Activated gamma-delta T cell treated with Interleukin-2 at 50 U/mL for 16 hours (primary cell): ENCODE results near the gene JAG1.
"Not testable (repeated sequence)": the region's sequence is repeated elsewhere in the genome, so short reads cannot be mapped to it uniquely, and the experiment has no call there.

ENCODE experiments used
- DNase-seq: peaks from one replicate; pipeline ENCODE4 v3.0.0-alpha.2; 2020

Gene JAG1

DNA sequence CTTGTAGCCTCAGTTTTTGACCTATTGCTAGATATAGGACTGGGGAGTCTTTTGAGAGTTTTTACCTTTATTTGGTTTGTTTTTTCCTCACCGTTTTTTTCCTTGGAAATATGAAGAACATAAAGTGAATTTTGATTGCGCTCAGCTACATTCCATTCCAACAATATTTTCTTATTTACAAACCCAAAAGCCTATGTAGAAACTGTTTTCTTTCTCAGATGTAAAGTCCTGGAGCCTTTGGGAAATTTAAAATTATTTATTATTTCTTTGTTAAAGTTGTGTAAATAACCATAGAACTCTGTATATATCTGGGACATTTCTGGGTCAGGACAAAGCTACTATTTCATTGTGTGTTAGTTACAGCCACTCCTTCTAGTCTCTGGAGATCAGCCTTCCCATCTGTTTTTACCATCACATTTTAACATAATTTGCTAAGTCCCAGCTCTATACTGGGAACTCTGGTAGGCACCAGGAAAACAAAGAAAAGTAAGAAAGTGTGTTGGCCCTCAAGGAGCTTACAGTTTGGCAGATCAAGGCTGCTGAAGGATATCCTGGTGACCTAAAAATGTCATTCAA, 68.8 kb downstream of the JAG1 start:
- DNase-seq = no peak

DNA sequence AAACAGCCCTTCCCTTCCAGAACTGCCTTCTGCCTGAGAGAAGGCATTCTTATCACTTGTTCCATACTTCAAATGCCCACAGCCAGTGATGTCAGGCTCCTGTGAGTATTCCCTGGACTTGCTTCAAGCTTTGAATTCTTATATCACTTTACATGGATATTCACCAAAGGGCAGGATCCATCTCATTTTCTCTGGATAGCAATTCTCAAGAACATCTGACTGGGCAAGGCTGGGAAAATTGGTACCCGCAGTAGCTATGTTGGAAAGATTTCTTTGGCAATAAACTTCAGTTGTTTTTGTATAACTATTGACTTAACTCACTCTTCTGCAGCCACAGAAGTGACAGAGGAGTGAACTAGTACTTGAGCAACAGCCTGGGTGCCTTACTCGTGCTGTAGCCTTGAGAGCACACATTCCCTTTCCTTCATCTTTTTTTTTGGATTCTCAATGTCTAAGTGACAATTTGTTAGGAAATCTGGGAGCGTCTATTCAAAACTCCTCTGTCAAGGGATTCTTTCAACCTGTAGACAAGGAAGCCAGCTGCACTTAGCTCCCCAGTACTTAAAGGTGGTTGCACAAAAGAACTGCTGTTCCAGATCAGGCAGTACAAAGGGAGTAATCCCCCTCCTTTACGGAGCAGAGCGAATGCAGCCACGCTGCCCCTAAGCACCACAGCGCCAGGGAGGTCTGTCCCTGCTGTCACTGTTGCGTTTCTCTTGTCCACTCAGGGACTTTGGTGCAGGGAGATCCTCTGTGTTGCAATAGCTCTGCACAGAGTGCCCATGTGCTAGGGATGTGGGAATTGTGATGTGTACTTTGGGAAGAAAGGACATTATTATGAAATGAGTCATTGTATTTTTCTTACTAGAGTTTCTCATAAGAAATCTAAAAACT, 69.6 kb downstream of the JAG1 start:
- no peak for DNase-seq

DNA sequence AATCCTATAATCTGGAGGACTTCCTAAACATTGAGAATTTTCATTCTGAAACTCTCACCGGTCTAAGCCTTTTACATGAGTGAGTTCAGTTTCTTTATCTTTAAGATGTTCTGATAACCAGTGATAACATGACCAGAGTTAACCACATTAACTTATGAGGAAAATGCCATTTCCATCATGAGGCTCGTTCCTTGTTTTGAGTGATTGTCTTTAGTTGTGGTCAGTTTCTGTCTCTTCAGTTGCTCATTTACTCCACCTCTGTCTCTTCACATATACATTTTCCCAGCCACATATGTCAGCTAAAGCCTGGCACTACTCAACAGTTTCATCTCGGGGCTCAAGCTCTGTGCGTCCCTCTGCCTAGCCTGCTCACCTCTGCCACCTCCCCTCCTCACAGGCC, 70.4 kb downstream of the JAG1 start:
- DNase-seq = no peak

DNA sequence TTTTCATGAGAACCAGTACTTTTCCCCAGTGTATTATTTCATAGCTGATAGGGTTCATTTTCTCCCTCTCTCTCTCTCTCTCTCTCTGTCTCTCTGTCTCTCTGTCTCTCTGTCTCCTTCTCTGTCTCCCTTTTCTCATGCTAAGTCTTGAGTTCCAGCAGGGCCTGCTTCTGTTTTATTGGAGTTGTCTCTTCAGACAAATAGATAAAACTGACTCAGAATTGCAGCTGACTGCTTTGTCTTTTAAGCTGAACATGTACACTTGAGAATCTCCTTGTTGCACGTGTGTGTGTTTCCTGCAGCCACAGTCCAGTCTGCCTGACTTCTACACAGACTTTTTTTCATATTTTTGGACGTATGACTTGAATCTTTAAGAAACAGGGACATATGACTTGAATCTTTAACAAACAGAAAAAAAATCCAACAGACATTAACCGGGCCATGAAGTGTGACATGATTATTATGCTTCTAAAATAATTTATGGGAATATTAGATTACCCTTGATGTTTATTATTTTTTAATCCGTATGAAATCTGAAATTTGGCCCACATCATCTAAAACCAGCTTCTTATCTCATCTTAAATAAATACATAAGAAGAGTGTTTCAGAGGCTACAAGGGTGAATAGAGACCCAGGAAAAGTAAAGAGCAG, 71.5 kb downstream of the JAG1 start:
- no peak for DNase-seq

DNA sequence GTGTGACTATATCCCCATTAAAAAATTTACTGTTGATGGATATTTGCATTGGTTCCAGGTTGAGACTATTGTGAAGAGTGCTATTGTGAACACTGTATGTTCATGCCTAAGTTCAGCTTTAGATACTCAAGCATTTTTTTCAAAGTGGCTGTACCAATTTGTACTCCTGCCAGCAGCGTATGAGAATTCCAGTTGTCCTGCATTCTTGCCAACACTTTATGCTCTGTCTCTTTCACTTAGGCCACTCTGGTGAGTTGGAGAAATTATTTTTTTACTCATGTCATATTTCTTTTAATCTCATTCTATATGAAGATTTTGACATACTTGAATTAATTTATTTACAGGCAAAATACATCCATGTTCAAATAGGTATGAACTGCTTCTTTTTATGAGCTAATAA, 76.2 kb downstream of the JAG1 start:
- DNase-seq = no peak

DNA sequence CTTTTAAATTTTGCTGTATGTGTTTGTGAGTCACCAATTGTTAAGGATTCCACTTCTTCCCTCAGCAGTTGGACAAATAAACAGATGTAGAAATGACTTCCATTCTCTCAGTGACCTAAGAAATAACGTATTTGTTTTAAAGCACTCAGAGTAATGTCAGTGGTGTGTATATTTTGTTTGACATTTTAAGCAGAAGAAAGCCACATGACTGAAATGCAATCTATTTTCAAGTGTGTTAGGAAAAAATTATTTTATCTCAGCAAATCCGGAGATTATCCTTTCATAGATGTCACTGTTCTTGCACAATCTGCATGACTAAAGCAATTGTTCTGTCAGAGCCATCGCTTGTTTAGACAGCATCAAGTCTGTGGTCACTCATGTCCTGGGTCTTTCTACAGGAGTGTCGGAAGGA, 77.1 kb downstream of the JAG1 start:
- DNase-seq = no peak

DNA sequence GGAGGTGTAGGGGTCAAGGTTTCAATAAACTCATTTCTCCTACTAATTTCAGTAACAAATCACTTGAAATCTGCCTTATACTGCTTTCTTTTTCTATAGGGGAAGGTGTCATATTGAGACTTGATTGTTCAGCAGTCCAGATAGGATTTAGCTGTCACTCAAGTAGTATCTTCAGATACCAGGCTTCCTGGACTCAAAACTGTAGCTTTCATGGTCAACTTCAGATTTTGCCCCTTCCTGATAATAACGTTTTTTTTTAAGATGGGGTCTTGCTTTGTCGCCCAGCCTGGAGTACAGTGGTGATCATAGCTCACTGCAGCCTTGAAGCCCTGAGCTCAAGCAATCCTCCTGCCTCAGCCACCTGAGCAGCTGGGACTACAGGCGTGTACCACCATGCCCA, 77.8 kb downstream of the JAG1 start:
- no peak for DNase-seq

DNA sequence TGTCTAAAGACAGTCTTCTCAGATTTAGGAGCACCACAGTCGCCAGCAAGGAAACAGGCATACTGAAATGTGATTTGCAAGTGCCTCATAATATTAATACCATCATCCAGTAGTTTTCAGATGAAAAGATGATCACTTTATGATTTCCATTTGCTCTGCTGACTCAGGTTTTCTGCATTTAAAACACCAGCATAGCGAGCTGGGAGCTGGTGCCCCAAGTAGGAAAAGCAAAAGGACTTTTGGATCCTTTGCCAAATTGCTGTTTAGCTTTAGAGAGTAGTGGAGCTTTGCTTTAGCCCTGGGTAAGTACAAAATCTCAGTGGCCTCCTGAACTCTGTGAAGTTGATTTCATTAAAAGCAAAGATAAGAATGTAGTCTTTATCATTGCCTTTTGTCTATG, 78.5 kb downstream of the JAG1 start:
- DNase-seq = no peak

DNA sequence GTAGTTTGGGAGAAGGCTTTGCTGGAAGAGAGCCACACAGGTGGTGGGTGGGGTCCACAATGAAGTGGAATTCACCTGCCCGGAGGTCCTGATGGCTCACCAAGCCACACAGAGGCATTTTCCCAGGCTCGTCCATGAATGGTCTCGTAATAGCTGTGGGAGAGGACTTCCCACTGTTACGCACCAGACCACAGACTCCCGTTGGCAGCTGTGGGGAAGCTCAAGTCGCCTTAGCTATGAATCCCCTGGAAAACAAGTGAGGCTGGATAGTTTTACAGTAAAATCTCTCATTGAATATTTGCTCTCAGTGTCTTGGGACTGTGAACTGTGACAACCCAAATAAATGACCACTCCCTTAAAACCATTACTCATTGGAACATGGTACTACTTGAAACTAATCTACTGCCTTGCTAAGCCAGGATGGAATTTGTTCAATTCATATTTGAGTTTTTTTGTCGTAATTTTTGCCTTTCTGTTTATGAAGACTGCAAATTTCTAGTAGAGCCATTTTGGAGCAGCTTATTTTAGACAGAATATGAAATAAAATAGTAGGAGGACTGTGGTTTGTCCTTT, 79.4 kb downstream of the JAG1 start:
- DNase-seq = no peak

DNA sequence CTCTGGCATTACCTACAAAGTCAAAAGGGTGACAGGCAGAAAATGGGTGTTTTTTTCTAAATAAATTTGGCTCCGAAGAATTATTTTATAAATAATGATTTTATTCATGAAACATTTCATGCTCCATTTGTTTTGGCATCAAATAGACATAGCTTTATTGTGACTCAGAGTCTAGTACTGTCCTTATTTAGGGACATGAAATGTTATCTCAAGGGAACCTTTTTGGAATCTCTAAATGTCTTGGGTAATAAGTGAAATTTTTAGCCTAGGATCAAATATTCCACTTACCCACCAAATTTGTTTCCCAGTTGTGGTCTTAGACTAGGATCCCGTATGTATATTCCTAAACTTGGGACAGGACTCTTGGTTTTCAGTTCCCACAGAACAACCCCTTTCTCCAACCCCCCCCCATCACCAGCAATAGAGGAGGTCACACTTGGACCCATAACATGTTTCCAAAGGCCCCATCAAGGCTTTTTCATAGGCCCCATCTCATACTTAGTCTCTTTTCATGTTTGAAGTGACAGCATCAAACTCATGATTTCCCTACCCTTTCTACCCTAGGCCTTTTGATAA, 81.8 kb downstream of the JAG1 start:
- DNase-seq = no peak

DNA sequence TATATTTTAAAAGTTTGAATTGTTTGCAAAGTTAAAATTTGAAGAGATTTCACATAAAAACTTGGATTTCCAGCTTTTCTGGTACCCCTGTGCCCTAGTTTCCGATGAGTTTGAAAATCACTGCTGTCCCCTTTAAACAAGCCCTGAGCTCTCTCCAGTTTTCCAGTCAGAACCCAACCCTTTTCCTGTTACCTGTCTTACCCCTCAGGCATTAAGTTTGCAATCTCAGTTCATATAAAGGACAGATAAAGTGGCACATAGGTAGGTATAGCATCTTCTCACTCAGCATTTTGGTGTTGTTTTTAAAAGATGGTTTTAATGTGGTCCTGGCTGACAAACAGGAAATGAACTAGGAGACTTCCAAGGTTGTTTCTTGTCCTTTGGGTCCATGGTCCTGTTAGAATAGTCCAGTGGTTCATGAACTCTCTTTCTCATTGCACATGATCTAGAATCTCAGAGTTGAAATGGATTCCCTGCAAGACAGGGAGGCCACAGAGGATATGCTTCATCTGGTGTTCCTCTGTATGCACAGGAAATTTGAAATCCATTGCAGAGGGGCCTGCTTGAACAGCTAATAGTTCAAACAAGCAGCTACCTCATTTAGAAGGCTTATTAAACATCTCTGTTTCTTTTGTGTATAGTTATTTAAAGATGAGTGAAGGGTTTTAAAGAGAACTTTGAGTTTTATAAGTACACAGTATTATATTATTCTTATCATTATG, 82.7 kb downstream of the JAG1 start:
- DNase-seq = no peak

DNA sequence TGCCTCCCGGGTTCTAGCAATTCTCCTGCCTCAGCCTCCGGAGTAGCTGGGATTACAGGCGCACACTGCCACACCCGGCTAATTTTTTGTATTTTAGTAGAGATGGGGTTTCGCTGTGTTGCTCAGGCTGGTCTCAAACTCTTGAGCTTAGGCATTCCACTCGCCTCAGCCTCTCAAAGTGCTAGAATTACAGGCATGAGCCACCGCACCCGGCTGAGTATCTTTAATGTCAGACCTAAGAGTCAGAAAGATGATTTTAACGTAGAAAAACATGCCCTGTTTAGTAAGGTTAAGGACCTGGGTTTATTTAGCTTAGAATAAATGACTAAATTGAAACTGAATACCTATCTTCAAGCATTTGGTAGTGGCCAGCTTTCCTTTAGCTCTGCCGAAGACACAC, 83.4 kb downstream of the JAG1 start:
- not testable (repeated sequence) for DNase-seq
